ENCODE measurements around the gene EGFL7.

EGFL7 gene

GRCh38 chr9:136616948-136617695, 45.6 kb upstream of the EGFL7 start:
- TF ChIP-seq CTCF (IDR thresholded peaks at IDR 0.05; ENCODE audit: low read length, missing control alignments), result no peak
- DNase-seq (ENCODE audit: low read depth), result no peak
- H3K4me3 ChIP-seq (replicated peaks; ENCODE audit: low read depth, low read length), result no peak overlapping the region

GRCh38 chr9:136617746-136618579, 44.8 kb upstream of the EGFL7 start:
- no peak for DNase-seq (ENCODE audit: low read depth)
- no peak overlapping the region for H3K4me3 ChIP-seq (replicated peaks; ENCODE audit: low read depth, low read length)
- no peak for TF ChIP-seq CTCF (IDR thresholded peaks at IDR 0.05; ENCODE audit: low read length, missing control alignments)

GRCh38 chr9:136618580-136619547, 43.9 kb upstream of the EGFL7 start:
- no peak overlapping the region for H3K4me3 ChIP-seq (replicated peaks; ENCODE audit: low read depth, low read length)
- no peak for DNase-seq (ENCODE audit: low read depth)
- TF ChIP-seq CTCF (IDR thresholded peaks at IDR 0.05; ENCODE audit: low read length, missing control alignments), result no peak

- no peak overlapping the region for H3K4me3 ChIP-seq (replicated peaks; ENCODE audit: low read depth, low read length)
- DNase-seq (ENCODE audit: low read depth), result no peak
- TF ChIP-seq CTCF (IDR thresholded peaks at IDR 0.05; ENCODE audit: low read length, missing control alignments), result no peak
These were observed 42.8 kb upstream of the EGFL7 start for GRCh38 chr9:136619742-136620440.

- no peak overlapping the region for H3K4me3 ChIP-seq (replicated peaks; ENCODE audit: low read depth, low read length)
- no peak for DNase-seq (ENCODE audit: low read depth)
- no peak for TF ChIP-seq CTCF (IDR thresholded peaks at IDR 0.05; ENCODE audit: low read length, missing control alignments)
These were observed 42.2 kb upstream of the EGFL7 start for GRCh38 chr9:136620441-136621018.
